ENCODE measurements around the gene DOK5. TPM values are rescaled to one million over a fixed set of nuclear protein-coding genes. Genes with fewer than 3 reads are reported as not detected.

The DOK5 gene
- total RNA-seq, 3 donors from 2014 or later (not counting 1 experiment from before 2014, with no cell fraction given) = not detected

GRCh38 chr20:54601831-54602515 is 126.6 kb downstream of the DOK5 start:
- no peaks in the 10 kb centered on the region for H3K36me3 Mint-ChIP-seq
- no peak overlapping the region for H3K4me3 Mint-ChIP-seq
- no peak for DNase-seq
- ATAC-seq = no peak
- Histone ChIP-seq H3K9me3 (ENCODE audit: control insufficient read depth, insufficient read depth, low read length) (no peaks in the 10 kb centered on the region), H3K27me3 (ENCODE audit: control insufficient read depth, insufficient read depth, low read length) (no peaks in the 10 kb centered on the region), H3K4me3 (ENCODE audit: low read length) (no peak overlapping the region), H3K36me3 (ENCODE audit: control insufficient read depth, insufficient read depth, low read length) (no peaks in the 10 kb centered on the region), H3K4me1 (ENCODE audit: control insufficient read depth, insufficient read depth, low read length) (no peaks in the 10 kb centered on the region), H3K27ac (ENCODE audit: low read length) (no peak overlapping the region)
- no peaks in the 10 kb centered on the region for H3K4me1 Mint-ChIP-seq
- WGBS (ENCODE audit: insufficient coverage) = 54% methylated on average over 9 of the region's 10 CpGs
- H3K27ac Mint-ChIP-seq = no peak overlapping the region
- H3K9me3 Mint-ChIP-seq = peaks cover 4 to 5% of the 10 kb centered on the region in 2 donors
- TF ChIP-seq CTCF (IDR thresholded peaks at IDR 0.05) = no peak
- intact Hi-C loops (cut with micrococcal nuclease) = no loop called here
- H3K27me3 Mint-ChIP-seq (ENCODE audit: low read depth in 2 of 2) = peaks cover 0 to 7% of the 10 kb centered on the region in 2 donors

- H3K4me3 ChIP-seq (ENCODE audit: low read length) = no peak overlapping the region
- H3K36me3 ChIP-seq (ENCODE audit: control insufficient read depth, insufficient read depth, low read length) = no peaks in the 10 kb centered on the region
- ATAC-seq (no peak), DNase-seq (no peak)
- no peak overlapping the region for H3K27ac ChIP-seq (ENCODE audit: low read length)
- WGBS (ENCODE audit: insufficient coverage) = 45% methylated on average over 2 of the region's 3 CpGs
- H3K27me3 ChIP-seq (ENCODE audit: control insufficient read depth, insufficient read depth, low read length) = no peaks in the 10 kb centered on the region
- no peak for TF ChIP-seq CTCF (IDR thresholded peaks at IDR 0.05)
- H3K4me3 Mint-ChIP-seq = no peak overlapping the region
- no peaks in the 10 kb centered on the region for H3K4me1 Mint-ChIP-seq
- intact Hi-C loops (cut with micrococcal nuclease) = no loop called here
- no peaks in the 10 kb centered on the region for H3K4me1 ChIP-seq (ENCODE audit: control insufficient read depth, insufficient read depth, low read length)
- H3K9me3 ChIP-seq (ENCODE audit: control insufficient read depth, insufficient read depth, low read length) = no peaks in the 10 kb centered on the region
- H3K27me3 Mint-ChIP-seq (ENCODE audit: low read depth in 2 of 2) = peaks cover 0 to 3% of the 10 kb centered on the region in 2 donors
- H3K36me3 Mint-ChIP-seq = no peaks in the 10 kb centered on the region
- no peak overlapping the region for H3K27ac Mint-ChIP-seq
- no peaks in the 10 kb centered on the region for H3K9me3 Mint-ChIP-seq
Observed at GRCh38 chr20:54605319-54605718, 129.9 kb downstream of the DOK5 start.

GRCh38 chr20:54606380-54606779 is 131.0 kb downstream of the DOK5 start:
- Histone ChIP-seq H3K27ac (ENCODE audit: low read length) (no peak overlapping the region), H3K27me3 (ENCODE audit: control insufficient read depth, insufficient read depth, low read length) (no peaks in the 10 kb centered on the region), H3K4me3 (ENCODE audit: low read length) (no peak overlapping the region), H3K36me3 (ENCODE audit: control insufficient read depth, insufficient read depth, low read length) (no peaks in the 10 kb centered on the region), H3K4me1 (ENCODE audit: control insufficient read depth, insufficient read depth, low read length) (no peaks in the 10 kb centered on the region), H3K9me3 (ENCODE audit: control insufficient read depth, insufficient read depth, low read length) (no peaks in the 10 kb centered on the region)
- no peaks in the 10 kb centered on the region for H3K9me3 Mint-ChIP-seq
- no peaks in the 10 kb centered on the region for H3K36me3 Mint-ChIP-seq
- intact Hi-C loops (cut with micrococcal nuclease) = no loop called here
- WGBS (ENCODE audit: insufficient coverage) = 67% methylated on average over 3 of the region's 3 CpGs
- TF ChIP-seq CTCF (IDR thresholded peaks at IDR 0.05) = no peak
- DNase-seq (no peak), ATAC-seq (no peak)
- H3K4me3 Mint-ChIP-seq = no peak overlapping the region
- peaks cover 0 to 3% of the 10 kb centered on the region in 2 donors for H3K27me3 Mint-ChIP-seq (ENCODE audit: low read depth in 2 of 2)
- no peaks in the 10 kb centered on the region for H3K4me1 Mint-ChIP-seq
- no peak overlapping the region for H3K27ac Mint-ChIP-seq
